ENCODE measurements around the gene OR10K2.

GRCh38 chr1:158398818-158399514 lies 27.1 kb downstream of the OR10K2 start, which contains the start of gene OR10T2:
- TF ChIP-seq CTCF (conservative IDR thresholded peaks at IDR 0.05; ENCODE audit: low read depth, low read length) (no peak), MAZ (IDR thresholded peaks at IDR 0.05; ENCODE audit: borderline replicate concordance, low read depth, low read length) (no peak), BHLHE40 (IDR thresholded peaks at IDR 0.05; ENCODE audit: low read depth, low read length) (no peak), MAFK (IDR thresholded peaks at IDR 0.05; ENCODE audit: low read depth, low read length) (no peak), POLR2A (IDR thresholded peaks at IDR 0.05; ENCODE audit: low read depth, low read length) (no peak), RAD21 (IDR thresholded peaks at IDR 0.05; ENCODE audit: low read length) (no peak), SMC3 (IDR thresholded peaks at IDR 0.05; ENCODE audit: low read depth, low read length) (no peak), MXI1 (IDR thresholded peaks at IDR 0.05; ENCODE audit: borderline replicate concordance, low read depth, low read length) (no peak), CEBPB (IDR thresholded peaks at IDR 0.05; ENCODE audit: low read depth, low read length) (no peak), RFX5 (IDR thresholded peaks at IDR 0.05; ENCODE audit: low read depth, low read length) (no peak), RCOR1 (IDR thresholded peaks at IDR 0.05; ENCODE audit: insufficient replicate concordance, low read length) (no peak), USF2 (IDR thresholded peaks at IDR 0.05; ENCODE audit: low read depth, low read length) (no peak), NFE2L2 (IDR thresholded peaks at IDR 0.05; ENCODE audit: low read depth, low read length) (no peak), ELK1 (IDR thresholded peaks at IDR 0.05; ENCODE audit: borderline replicate concordance, low read depth, low read length) (no peak)

Data from IMR-90 (cell line).